Astrocyte (in vitro differentiated cells and primary cell): Measurements from ENCODE around the gene LPO.

Experiments
- CTCF ChIP-seq: IDR thresholded peaks from 2 replicates; pipeline ENCODE4 v1.5.1; 2011; ENCODE audit warnings: low read depth, mild to moderate bottlenecking, inconsistent platforms, low read length, moderate library complexity; ENCODE audit not compliant: insufficient read depth
- EZH2 ChIP-seq: IDR thresholded peaks from 2 replicates; pipeline ENCODE4 v1.6.1; 2012; ENCODE audit warnings: mild to moderate bottlenecking, low read length, inconsistent platforms; ENCODE audit not compliant: insufficient read depth

DNA sequence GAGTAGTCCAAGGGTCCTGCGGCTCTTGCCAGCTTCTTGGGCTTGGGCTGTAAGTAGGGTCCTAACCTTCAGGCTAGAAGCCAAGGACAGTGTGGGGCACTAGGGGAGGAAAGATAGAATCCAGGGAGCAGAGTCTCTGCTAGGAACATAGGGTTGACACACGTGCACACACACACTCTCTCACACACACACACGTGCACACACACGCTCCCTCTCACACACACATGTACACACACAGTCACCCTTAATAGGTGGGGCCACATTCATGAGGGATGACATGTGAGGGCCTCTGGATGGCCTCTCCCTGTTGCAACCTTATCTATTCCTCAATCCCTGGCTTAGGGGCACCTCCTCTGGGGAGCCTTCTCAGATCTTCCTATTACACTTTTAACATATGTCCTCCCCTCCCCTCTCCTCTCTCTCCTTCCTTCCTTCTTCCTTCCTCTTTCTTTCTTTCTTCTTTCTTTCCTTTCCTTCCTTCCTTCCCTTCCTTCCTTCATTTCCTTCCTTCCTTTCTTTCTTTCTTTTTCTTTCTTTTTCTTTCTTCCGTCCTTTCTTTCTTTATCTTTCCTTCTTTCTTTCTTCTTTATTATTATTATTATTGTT is 42.8 kb upstream of the LPO start:
- no peak for TF ChIP-seq CTCF
- TF ChIP-seq EZH2 = no peak
